Effector CD8-positive, alpha-beta T cell (primary cell): ENCODE measurements around the gene SOX6.

ENCODE experiments used
- DNase-seq: peaks from one replicate; lab custom pipeline; 2025; lab: John Stamatoyannopoulos, UW

SOX6 gene

GRCh38 chr11:16276251-16276650 is 80.1 kb downstream of the SOX6 start:
- DNase-seq = no peak

- no peak for DNase-seq
These were observed 85.1 kb downstream of the SOX6 start for GRCh38 chr11:16271258-16271657.

- no peak for DNase-seq
These were observed 90.3 kb downstream of the SOX6 start for GRCh38 chr11:16266021-16266420.

- DNase-seq = no peak
These were observed 91.3 kb downstream of the SOX6 start for GRCh38 chr11:16265022-16265421.

GRCh38 chr11:16262645-16262955 is 93.7 kb downstream of the SOX6 start:
- no peak for DNase-seq

GRCh38 chr11:16261836-16262644 is 94.3 kb downstream of the SOX6 start:
- no peak for DNase-seq

- DNase-seq = no peak
These were observed 104.0 kb downstream of the SOX6 start for GRCh38 chr11:16252373-16252772.

- no peak for DNase-seq
These were observed 108.1 kb downstream of the SOX6 start for GRCh38 chr11:16248248-16248647.

GRCh38 chr11:16242806-16243205 is 113.5 kb downstream of the SOX6 start:
- DNase-seq = no peak

- DNase-seq = no peak
These were observed 115.7 kb downstream of the SOX6 start for GRCh38 chr11:16240687-16241086.

GRCh38 chr11:16239141-16240105 is 116.9 kb downstream of the SOX6 start:
- DNase-seq = no peak

GRCh38 chr11:16226245-16226644 is 130.1 kb downstream of the SOX6 start:
- DNase-seq = no peak

- DNase-seq = no peak
These were observed 130.7 kb downstream of the SOX6 start for GRCh38 chr11:16225623-16226022.

GRCh38 chr11:16223558-16223957 is 132.8 kb downstream of the SOX6 start:
- no peak for DNase-seq

- DNase-seq = no peak
These were observed 138.7 kb downstream of the SOX6 start for GRCh38 chr11:16217631-16218030.

GRCh38 chr11:16216831-16217230 is 139.5 kb downstream of the SOX6 start:
- no peak for DNase-seq

GRCh38 chr11:16215352-16215751 is 141.0 kb downstream of the SOX6 start:
- no peak for DNase-seq

GRCh38 chr11:16211407-16211806 is 144.9 kb downstream of the SOX6 start:
- no peak for DNase-seq

GRCh38 chr11:16204261-16204660 is 152.1 kb downstream of the SOX6 start:
- DNase-seq = no peak

- no peak for DNase-seq
These were observed 160.7 kb downstream of the SOX6 start for GRCh38 chr11:16195651-16196050.

- no peak for DNase-seq
These were observed 161.8 kb downstream of the SOX6 start for GRCh38 chr11:16194566-16194965.

- no peak for DNase-seq
These were observed 162.4 kb downstream of the SOX6 start for GRCh38 chr11:16193897-16194381.

GRCh38 chr11:16191868-16192240 is 164.5 kb downstream of the SOX6 start:
- no peak for DNase-seq
